Thoracic aorta (tissue), 2 donors: ENCODE data around the gene MAN1A2. TPM values are rescaled to one million over a fixed set of nuclear protein-coding genes. Genes with fewer than 3 reads are reported as not detected.

Experiments used
- ATAC-seq: fragments of 150-250 bp; one replicate; pipeline ENCODE4 v1.8.0; 2017; ENCODE audit warnings: low read depth; ENCODE audit not compliant: insufficient number of reproducible peaks, low FRiP score
- DNase-seq: peaks from one replicate; pipeline ENCODE4 v3.0.0-alpha.2; 2020; ENCODE audit warnings: low spot score
- H3K27ac ChIP-seq, 2 donors: fragments of 200-600 bp; sonication (generic); 1 replicate in 1 of 2; 2 replicates in 1 of 2; pipeline ENCODE4 v1.5.1; 2016; ENCODE audit warnings: mild to moderate bottlenecking in 2 of 2, moderate library complexity in 2 of 2
- H3K27me3 ChIP-seq: fragments of 200-600 bp; sonication (generic); replicated peaks from 2 replicates; pipeline ENCODE4 v1.6.0; 2016; ENCODE audit warnings: mild to moderate bottlenecking; ENCODE audit not compliant: insufficient read depth
- H3K36me3 ChIP-seq: fragments of 200-600 bp; sonication (generic); one replicate; pipeline ENCODE4 v1.5.1; 2016
- H3K4me1 ChIP-seq, 2 donors: fragments of 200-600 bp; sonication (generic); 1 replicate in 1 of 2; 2 replicates in 1 of 2; pipeline versions ENCODE4 v1.5.1 to v1.6.0; 2016; ENCODE audit warnings: low read depth in 2 of 2, mild to moderate bottlenecking in 1 of 2; ENCODE audit not compliant: control insufficient read depth in 1 of 2
- H3K4me3 ChIP-seq: fragments of 200-600 bp; sonication (generic); 2 replicates; pipeline ENCODE4 v1.5.1; 2016; ENCODE audit warnings: mild to moderate bottlenecking
- H3K9me3 ChIP-seq: fragments of 200-600 bp; sonication (generic); 2 replicates; pipeline ENCODE4 v1.5.1; 2016
- CTCF ChIP-seq: fragments of 200-600 bp; sonication (generic); IDR thresholded peaks from one replicate; pipeline ENCODE4 v1.5.1; 2019; ENCODE audit warnings: antibody characterized with exemption
- total RNA-seq, 2 donors: library from RNA; depleted of rRNA; stranded (reverse); fragments of >200 nt; gene quantifications; one replicate each; pipeline versions ENCODE4 v1.1.0 to v1.2.3, GENCODE V29; 2016

Gene MAN1A2
- 10 to 100 TPM; 27.1 to 48.7 TPM for total RNA-seq

GRCh38 chr1:117367046-117368025, at the start of gene MAN1A2:
MAN1A2 (plus strand) TSS chr1:117367449; CDS start chr1:117368184, 735 bp downstream.
- ATAC-seq (peak; percentile 72), DNase-seq (peak; percentile 36)
- H3K4me1 ChIP-seq, result peaks cover 32 to 45% of the 10 kb centered on the region in 2 donors
- H3K27ac ChIP-seq, result peak within 1 kb of the TSS; percentile 92 to 96
- H3K4me3 ChIP-seq, result peak within 1 kb of the TSS; percentile 89
- H3K36me3 ChIP-seq, result no peaks in the 10 kb centered on the region
- no peaks in the 10 kb centered on the region for H3K9me3 ChIP-seq
- H3K27me3 ChIP-seq, result no peaks in the 10 kb centered on the region
- TF ChIP-seq CTCF, result no peak

DNA sequence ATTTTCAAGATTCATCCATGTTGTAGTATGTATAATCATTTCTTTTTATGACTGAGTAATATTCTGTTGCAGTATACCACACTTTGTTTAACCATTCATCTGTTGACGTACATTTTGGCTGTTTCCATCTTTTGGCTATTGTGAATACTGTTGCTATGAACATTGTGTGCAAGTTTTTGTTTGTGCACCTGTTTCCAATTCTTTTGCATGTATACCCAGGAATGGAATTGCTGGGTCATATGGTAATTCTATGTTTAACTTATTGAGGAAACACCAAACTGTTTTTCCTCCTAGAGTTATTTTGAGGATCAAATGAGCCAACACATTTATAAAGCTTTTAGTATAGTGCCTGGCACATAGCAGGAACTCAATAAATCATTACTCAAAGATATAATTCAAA, 49.2 kb upstream of the MAN1A2 start:
- ATAC-seq (no peak), DNase-seq (no peak)
- H3K36me3 ChIP-seq, result no peaks in the 10 kb centered on the region
- no peaks in the 10 kb centered on the region for H3K9me3 ChIP-seq
- no peak overlapping the region for H3K4me3 ChIP-seq
- no peak for TF ChIP-seq CTCF
- H3K4me1 ChIP-seq, result peaks cover 0 to 12% of the 10 kb centered on the region in 2 donors
- H3K27me3 ChIP-seq, result no peaks in the 10 kb centered on the region
- no peak overlapping the region for H3K27ac ChIP-seq

DNA sequence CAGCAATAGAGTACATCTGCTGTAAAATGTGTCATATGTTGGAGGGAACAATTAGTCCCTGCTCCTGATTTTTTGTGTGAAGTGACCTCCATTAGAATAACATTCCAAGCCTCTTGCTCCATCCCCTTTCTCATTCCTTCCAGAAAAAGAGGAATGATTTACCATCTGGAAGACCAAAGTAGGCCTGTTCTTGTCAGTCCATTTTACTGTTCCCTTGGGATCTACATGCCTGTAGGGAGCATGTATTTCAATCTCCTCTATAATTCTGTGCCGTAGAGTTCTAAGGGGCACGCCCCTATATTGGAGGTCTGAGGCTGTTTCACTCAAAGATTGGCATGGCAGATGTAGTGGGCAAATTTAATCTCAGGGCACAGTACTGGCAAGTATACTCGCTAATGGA, 48.8 kb upstream of the MAN1A2 start:
- Histone ChIP-seq H3K27ac (no peak overlapping the region), H3K27me3 (no peaks in the 10 kb centered on the region), H3K36me3 (no peaks in the 10 kb centered on the region), H3K4me3 (no peak overlapping the region), H3K9me3 (no peaks in the 10 kb centered on the region), H3K4me1 (peaks cover 0 to 12% of the 10 kb centered on the region in 2 donors)
- ATAC-seq (no peak), DNase-seq (no peak)
- no peak for TF ChIP-seq CTCF

GRCh38 chr1:117320515-117320914, 46.7 kb upstream of the MAN1A2 start:
- no peak for TF ChIP-seq CTCF
- Histone ChIP-seq H3K9me3 (no peaks in the 10 kb centered on the region), H3K27ac (no peak overlapping the region), H3K27me3 (no peaks in the 10 kb centered on the region), H3K4me1 (peaks cover 0 to 12% of the 10 kb centered on the region in 2 donors), H3K36me3 (no peaks in the 10 kb centered on the region), H3K4me3 (no peak overlapping the region)
- ATAC-seq (no peak), DNase-seq (no peak)

DNA sequence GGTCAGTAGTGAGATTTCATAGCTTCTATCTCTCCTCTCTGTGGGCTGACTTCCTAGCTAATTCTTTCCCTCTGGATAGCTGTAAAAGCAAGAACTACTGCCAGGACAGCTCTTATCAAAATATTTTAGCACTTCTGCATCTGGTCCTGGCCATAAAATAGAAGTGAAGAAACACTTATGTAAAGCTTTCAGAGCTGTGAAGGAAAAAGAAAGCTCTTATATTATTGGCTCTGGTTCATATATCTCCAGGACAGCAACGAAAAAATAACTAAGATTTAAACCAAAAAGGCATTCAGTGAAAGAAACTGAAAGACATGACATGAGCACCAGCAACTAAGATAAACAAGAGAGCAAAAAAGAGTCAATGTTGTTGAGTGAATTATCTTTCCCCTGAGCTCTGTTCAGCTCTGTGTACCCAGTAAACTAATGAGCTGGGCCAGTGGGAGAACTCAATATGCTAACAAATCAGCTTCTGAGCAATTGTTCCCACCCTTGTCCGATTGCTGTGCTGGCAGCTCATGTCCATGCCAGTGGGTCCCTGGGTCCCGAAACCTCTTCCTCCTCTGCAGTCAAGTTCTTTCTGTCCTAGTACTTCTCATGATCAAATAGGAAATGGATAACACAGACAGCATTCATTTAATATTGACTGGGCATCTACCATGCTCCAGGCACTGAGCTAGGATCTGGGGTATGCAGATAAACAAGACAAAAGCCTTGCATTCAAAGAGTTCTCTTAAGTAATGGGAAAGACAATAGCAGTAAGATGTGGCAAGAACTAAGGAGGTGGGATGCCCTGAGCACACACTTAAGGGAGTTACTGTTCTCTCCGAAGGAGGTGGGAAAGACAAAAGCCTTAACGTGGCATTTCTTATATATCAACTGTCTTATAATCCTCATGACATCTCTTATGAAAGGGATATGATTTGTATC, 45.3 kb upstream of the MAN1A2 start:
- ATAC-seq (no peak), DNase-seq (no peak)
- peaks cover 0 to 12% of the 10 kb centered on the region in 2 donors for H3K4me1 ChIP-seq
- H3K4me3 ChIP-seq, result no peak overlapping the region
- no peak overlapping the region for H3K27ac ChIP-seq
- H3K36me3 ChIP-seq, result no peaks in the 10 kb centered on the region
- TF ChIP-seq CTCF, result no peak
- H3K27me3 ChIP-seq, result no peaks in the 10 kb centered on the region
- no peaks in the 10 kb centered on the region for H3K9me3 ChIP-seq
